ENCODE data around the gene SYT2.

GRCh38 chr1:202725526-202725925, 15.3 kb upstream of the SYT2 start:
- no peak for TF ChIP-seq CTCF (IDR thresholded peaks at IDR 0.05)
- TF ChIP-seq POLR2A (IDR thresholded peaks at IDR 0.05), result no peak
